GM12878 (cell line): Measurements from ENCODE around the gene YPEL3. TPM values are rescaled to one million over a fixed set of nuclear protein-coding genes. Genes with fewer than 3 reads are reported as not detected.

Experiments used
- ATAC-seq: fragments of 200-7000 bp; cut with Tn5 transposase; 3 replicates; pipeline ENCODE4 v1.9.1; 2020; ENCODE audit warnings: mild to moderate bottlenecking, moderate library complexity
- BruUV-seq: library from RNA; stranded (reverse); fragments of 400-500 nt; replicated peaks from 2 replicates; lab custom pipeline; 2021; lab: Mats Ljungman, UMichigan
- CTCF ChIA-PET: fragments of 300-600 bp; sonication (Branson Sonifier 250); formaldehyde crosslinking; extraction: SDS; loops from one replicate; lab custom pipeline; 2021; ENCODE audit warnings: inconsistent platforms; lab: Yijun Ruan, JAX
- POLR2A ChIA-PET: fragments of 350-600 bp; formaldehyde crosslinking; extraction: SDS; loops from one replicate; lab custom pipeline; 2021; ENCODE audit warnings: inconsistent platforms; lab: Charles Lee
- RAD21 ChIA-PET: fragments of 300-600 bp; sonication (Branson Sonifier 250); formaldehyde crosslinking; loops from one replicate; lab custom pipeline; 2023; ENCODE audit warnings: antibody characterized with exemption; ENCODE audit not compliant: unreplicated experiment; lab: Charles Lee
- SMC1A ChIA-PET: fragments of 300-600 bp; sonication (Branson Sonifier 250); formaldehyde crosslinking; loops from one replicate; lab custom pipeline; 2023; ENCODE audit not compliant: unreplicated experiment, uncharacterized antibody; lab: Charles Lee
- DNase-seq: peaks from one replicate; pipeline ENCODE4 v3.0.0-alpha.2; 2011; ENCODE audit warnings: low read depth, low spot score
- FAIRE-seq: peaks from 3 replicates; lab custom pipeline; 2011; peaks lifted over from hg19 to GRCh38; lab: Jason Lieb, UNC
- H2AFZ ChIP-seq: 2 replicates; pipeline ENCODE4 v1.6.0; 2011; ENCODE audit warnings: low read depth, low read length, control low read depth; ENCODE audit not compliant: control insufficient read depth
- H3K27ac ChIP-seq: 2 replicates; pipeline ENCODE4 v1.5.1; 2011; ENCODE audit warnings: control low read depth; ENCODE audit not compliant: control insufficient read depth, insufficient read depth
- H3K27me3 ChIP-seq, 2 experiments: replicated peaks in 1 of 2; 2 replicates each; pipeline versions ENCODE4 v1.6.0 to v1.6.1; 2011; ENCODE audit warnings: low read length in 1 of 2; ENCODE audit not compliant: control insufficient read depth in 2 of 2, insufficient read depth in 2 of 2
- H3K36me3 ChIP-seq, 2 experiments: 2 replicates each; pipeline ENCODE4 v1.5.1; 2011; ENCODE audit warnings: low read length in 1 of 2; ENCODE audit not compliant: control insufficient read depth in 2 of 2, insufficient read depth in 2 of 2
- H3K4me1 ChIP-seq: 2 replicates; pipeline ENCODE4 v1.6.1; 2011; ENCODE audit warnings: mild to moderate bottlenecking, low read length, moderate library complexity, mixed read lengths; ENCODE audit not compliant: control insufficient read depth, insufficient read depth
- H3K4me2 ChIP-seq: 2 replicates; pipeline ENCODE4 v1.6.0; 2011; ENCODE audit warnings: control low read depth; ENCODE audit not compliant: control insufficient read depth, insufficient read depth
- H3K4me3 ChIP-seq: fragments of 200-600 bp; sonication (generic); 2 replicates; pipeline ENCODE4 v1.5.1; 2016
- H3K79me2 ChIP-seq: 2 replicates; pipeline ENCODE4 v1.6.0; 2011; ENCODE audit warnings: low read length; ENCODE audit not compliant: control insufficient read depth, insufficient read depth
- H3K9ac ChIP-seq: 2 replicates; pipeline ENCODE4 v1.8.0; 2011; ENCODE audit warnings: low read length, control low read depth, mixed read lengths; ENCODE audit not compliant: control insufficient read depth, insufficient read depth
- H3K9me3 ChIP-seq: replicated peaks from 3 replicates; pipeline ENCODE4 v1.5.1; 2011; ENCODE audit warnings: mild to moderate bottlenecking, low read length; ENCODE audit not compliant: control insufficient read depth, insufficient read depth
- H4K20me1 ChIP-seq: 2 replicates; pipeline ENCODE4 v1.6.0; 2011; ENCODE audit not compliant: control insufficient read depth, insufficient read depth
- EGR1 ChIP-seq, 2 experiments: IDR thresholded peaks; 1 replicate in 1 of 2; 2 replicates in 1 of 2; pipeline ENCODE4 v1.6.1; 2011 to 2012; ENCODE audit warnings: low read depth in 2 of 2, low read length in 2 of 2, borderline replicate concordance in 1 of 2, mild to moderate bottlenecking in 1 of 2, moderate library complexity in 1 of 2
- IRF4 ChIP-seq: IDR thresholded peaks from 2 replicates; pipeline ENCODE4 v1.6.1; 2011; ENCODE audit warnings: low read depth, low read length
- JUNB ChIP-seq: IDR thresholded peaks from 2 replicates; pipeline ENCODE4 v1.6.1; 2016; ENCODE audit warnings: antibody characterized with exemption, mild to moderate bottlenecking
- PAX8 ChIP-seq: fragments of 450-650 bp; IDR thresholded peaks from 2 replicates; pipeline ENCODE4 v1.6.1; 2017; ENCODE audit warnings: mild to moderate bottlenecking, moderate library complexity
- RAD21 ChIP-seq: IDR thresholded peaks from 2 replicates; pipeline ENCODE4 v1.6.1; 2011; ENCODE audit warnings: mild to moderate bottlenecking, low read depth, low read length, moderate library complexity; ENCODE audit not compliant: insufficient read depth
- SMARCA5 ChIP-seq: fragments of 450-650 bp; IDR thresholded peaks from 2 replicates; pipeline ENCODE4 v1.6.1; 2017; ENCODE audit warnings: mild to moderate bottlenecking
- ZNF217 ChIP-seq: fragments of 450-650 bp; IDR thresholded peaks from 2 replicates; pipeline ENCODE4 v1.6.1; 2017; ENCODE audit warnings: antibody characterized with exemption, mild to moderate bottlenecking
- ZZZ3 ChIP-seq: IDR thresholded peaks from 2 replicates; pipeline ENCODE4 v1.6.1; 2011; ENCODE audit warnings: low read depth; ENCODE audit not compliant: control insufficient read depth, insufficient read length
- WGBS: methylation state at CpG from one replicate; pipeline ENCODE4 v1.1.6; 2016; ENCODE audit warnings: low lambda C conversion rate; ENCODE audit not compliant: insufficient replicate concordance, insufficient coverage; ENCODE audit errors: missing lambda C conversion rate; 5-methylcytosine and 5-hydroxymethylcytosine counted together
- in situ Hi-C: fragments of 300-500 bp; cut with MboI; formaldehyde crosslinking; loops from 9 replicates; pipeline ENCODE4 v1.14.3; 2018; ENCODE audit warnings: mixed read lengths
- intact Hi-C: fragments of 100-400 bp; cut with micrococcal nuclease; formaldehyde crosslinking; loops from one replicate; pipeline ENCODE4 v1.14.2; 2022; ENCODE audit not compliant: unreplicated experiment
- polyA plus RNA-seq, 11 experiments: library from polyadenylated mRNA; depleted of rRNA in 4 of 11; unstranded in 6 of 11; stranded (reverse) in 5 of 11; fragments of >200 nt; fragmentation: Nextera tagmentation in 4 of 11; fragmentation: Illumina TruSeq in 1 of 11; extraction: Ambion mirVana in 4 of 11; extraction: Trizol in 1 of 11; gene quantifications; 1 replicate in 1 of 11; 2 replicates in 10 of 11; pipeline versions ENCODE4 v1.2.1 to v1.2.3, GENCODE V29; 2011 to 2016; ENCODE audit warnings: inconsistent platforms in 2 of 11, missing spikeins in 2 of 11, low read depth in 1 of 11
- total RNA-seq, 4 experiments: library from RNA; depleted of rRNA in 3 of 4; stranded (reverse); fragments of >200 nt in 3 of 4; fragmentation: Illumina TruSeq in 1 of 4; extraction: Trizol in 1 of 4; gene quantifications; 2 replicates each; pipeline versions ENCODE4 v1.2.1 to v1.2.3, GENCODE V29; 2013 to 2021
- TF ChIP-seq, protein P1 (sequence below): fragments of 450-650 bp; IDR thresholded peaks from 2 replicates; pipeline ENCODE4 v1.6.1; 2016; ENCODE audit warnings: mild to moderate bottlenecking, moderate library complexity, borderline replicate concordance
- TF ChIP-seq, protein P2 (sequence below): fragments of 150-350 bp; IDR thresholded peaks from 2 replicates; pipeline ENCODE4 v1.6.1; 2016; ENCODE audit warnings: low read depth, low read length

Gene YPEL3
- total and polyA plus RNA-seq, 10 of the 15 experiments (the other 5 are each of a cell fraction or from before 2014, with no cell fraction given) = 1.3 to 22.0 (median 12.1) TPM

DNA sequence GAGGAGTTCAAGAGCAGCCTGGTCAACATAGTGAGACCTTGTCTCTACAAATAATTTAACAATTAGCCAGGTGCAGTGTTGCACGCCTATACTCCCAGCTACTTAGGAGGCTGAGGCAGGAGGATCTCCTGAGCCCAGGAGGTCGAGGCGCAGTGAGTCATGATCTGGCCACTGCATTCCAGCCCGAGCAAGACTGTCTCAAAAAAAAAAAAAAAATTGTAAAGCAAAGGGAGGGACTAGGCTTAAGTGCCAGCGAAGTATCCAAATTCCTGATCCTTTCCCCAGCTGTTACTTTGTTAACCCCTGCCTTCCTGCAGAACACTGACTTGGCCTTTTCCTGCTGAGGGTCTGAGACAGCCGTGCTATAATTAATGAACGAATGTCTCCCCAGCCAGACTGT lies 14.6 kb upstream of the YPEL3 start:
- BruUV-seq = no TSS peak
- SMC1A ChIA-PET = no interaction called here
- no peak for ATAC-seq

More for the DNA sequence above, 14.6 kb upstream of the YPEL3 start:
- Histone ChIP-seq H3K36me3 (no peaks in the 10 kb centered on the region), H3K27ac (no peak overlapping the region), H3K27me3 (no peaks in the 10 kb centered on the region), H3K4me1 (peaks cover 2% of the 10 kb centered on the region), H3K9me3 (no peaks in the 10 kb centered on the region), H3K9ac (no peak overlapping the region), H2AFZ (no peak overlapping the region), H4K20me1 (no peaks in the 10 kb centered on the region), H3K4me3 (no peak overlapping the region), H3K4me2 (no peak overlapping the region), H3K79me2 (no peaks in the 10 kb centered on the region)
- DNase-seq (no peak), FAIRE-seq (no peak)
- 73% methylated on average over 7 of the region's 7 CpGs for WGBS
- ChIA-PET CTCF (interaction anchor here (1.1 to 3.0 kb wide), 4 partner anchors 14 to 75 kb away, joined by 5 to 22 read pairs (median 10); partner anchors contain the start of genes MAPK3 and TBX6), POLR2A (interaction anchor here (0.6 kb wide), 2 partner anchors 327 to 665 kb away, joined by 3 to 5 read pairs; no protein-coding TSS in a partner anchor), RAD21 (interaction anchor here (0.5 to 3.0 kb wide), 3 partner anchors 19 to 299 kb away, joined by 3 to 13 read pairs (median 3); partner anchors contain the start of gene TBX6)
- in situ Hi-C loops = no loop called here
- intact Hi-C loops = no loop called here
- TF ChIP-seq ZZZ3 (no peak), RAD21 (no peak), JUNB (no peak), SMARCA5 (no peak), ZNF217 (no peak), EGR1 (IDR thresholded peaks at IDR 0.05; ENCODE audit: borderline replicate concordance in 1 of 2, low read depth in 2 of 2, low read length in 2 of 2) (no peak), PAX8 (no peak), IRF4 (no peak)
- TF ChIP-seq, protein P1, sequence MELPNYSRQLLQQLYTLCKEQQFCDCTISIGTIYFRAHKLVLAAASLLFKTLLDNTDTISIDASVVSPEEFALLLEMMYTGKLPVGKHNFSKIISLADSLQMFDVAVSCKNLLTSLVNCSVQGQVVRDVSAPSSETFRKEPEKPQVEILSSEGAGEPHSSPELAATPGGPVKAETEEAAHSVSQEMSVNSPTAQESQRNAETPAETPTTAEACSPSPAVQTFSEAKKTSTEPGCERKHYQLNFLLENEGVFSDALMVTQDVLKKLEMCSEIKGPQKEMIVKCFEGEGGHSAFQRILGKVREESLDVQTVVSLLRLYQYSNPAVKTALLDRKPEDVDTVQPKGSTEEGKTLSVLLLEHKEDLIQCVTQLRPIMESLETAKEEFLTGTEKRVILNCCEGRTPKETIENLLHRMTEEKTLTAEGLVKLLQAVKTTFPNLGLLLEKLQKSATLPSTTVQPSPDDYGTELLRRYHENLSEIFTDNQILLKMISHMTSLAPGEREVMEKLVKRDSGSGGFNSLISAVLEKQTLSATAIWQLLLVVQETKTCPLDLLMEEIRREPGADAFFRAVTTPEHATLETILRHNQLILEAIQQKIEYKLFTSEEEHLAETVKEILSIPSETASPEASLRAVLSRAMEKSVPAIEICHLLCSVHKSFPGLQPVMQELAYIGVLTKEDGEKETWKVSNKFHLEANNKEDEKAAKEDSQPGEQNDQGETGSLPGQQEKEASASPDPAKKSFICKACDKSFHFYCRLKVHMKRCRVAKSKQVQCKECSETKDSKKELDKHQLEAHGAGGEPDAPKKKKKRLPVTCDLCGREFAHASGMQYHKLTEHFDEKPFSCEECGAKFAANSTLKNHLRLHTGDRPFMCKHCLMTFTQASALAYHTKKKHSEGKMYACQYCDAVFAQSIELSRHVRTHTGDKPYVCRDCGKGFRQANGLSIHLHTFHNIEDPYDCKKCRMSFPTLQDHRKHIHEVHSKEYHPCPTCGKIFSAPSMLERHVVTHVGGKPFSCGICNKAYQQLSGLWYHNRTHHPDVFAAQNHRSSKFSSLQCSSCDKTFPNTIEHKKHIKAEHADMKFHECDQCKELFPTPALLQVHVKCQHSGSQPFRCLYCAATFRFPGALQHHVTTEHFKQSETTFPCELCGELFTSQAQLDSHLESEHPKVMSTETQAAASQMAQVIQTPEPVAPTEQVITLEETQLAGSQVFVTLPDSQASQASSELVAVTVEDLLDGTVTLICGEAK = no peak
- TF ChIP-seq, protein P2, sequence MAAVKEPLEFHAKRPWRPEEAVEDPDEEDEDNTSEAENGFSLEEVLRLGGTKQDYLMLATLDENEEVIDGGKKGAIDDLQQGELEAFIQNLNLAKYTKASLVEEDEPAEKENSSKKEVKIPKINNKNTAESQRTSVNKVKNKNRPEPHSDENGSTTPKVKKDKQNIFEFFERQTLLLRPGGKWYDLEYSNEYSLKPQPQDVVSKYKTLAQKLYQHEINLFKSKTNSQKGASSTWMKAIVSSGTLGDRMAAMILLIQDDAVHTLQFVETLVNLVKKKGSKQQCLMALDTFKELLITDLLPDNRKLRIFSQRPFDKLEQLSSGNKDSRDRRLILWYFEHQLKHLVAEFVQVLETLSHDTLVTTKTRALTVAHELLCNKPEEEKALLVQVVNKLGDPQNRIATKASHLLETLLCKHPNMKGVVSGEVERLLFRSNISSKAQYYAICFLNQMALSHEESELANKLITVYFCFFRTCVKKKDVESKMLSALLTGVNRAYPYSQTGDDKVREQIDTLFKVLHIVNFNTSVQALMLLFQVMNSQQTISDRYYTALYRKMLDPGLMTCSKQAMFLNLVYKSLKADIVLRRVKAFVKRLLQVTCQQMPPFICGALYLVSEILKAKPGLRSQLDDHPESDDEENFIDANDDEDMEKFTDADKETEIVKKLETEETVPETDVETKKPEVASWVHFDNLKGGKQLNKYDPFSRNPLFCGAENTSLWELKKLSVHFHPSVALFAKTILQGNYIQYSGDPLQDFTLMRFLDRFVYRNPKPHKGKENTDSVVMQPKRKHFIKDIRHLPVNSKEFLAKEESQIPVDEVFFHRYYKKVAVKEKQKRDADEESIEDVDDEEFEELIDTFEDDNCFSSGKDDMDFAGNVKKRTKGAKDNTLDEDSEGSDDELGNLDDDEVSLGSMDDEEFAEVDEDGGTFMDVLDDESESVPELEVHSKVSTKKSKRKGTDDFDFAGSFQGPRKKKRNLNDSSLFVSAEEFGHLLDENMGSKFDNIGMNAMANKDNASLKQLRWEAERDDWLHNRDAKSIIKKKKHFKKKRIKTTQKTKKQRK = no peak
